HepG2 (cell line): ENCODE measurements around the gene MAN1A1. TPM values are rescaled to one million over a fixed set of nuclear protein-coding genes. Genes with fewer than 3 reads are reported as not detected.

Experiments
- DR1 ChIP-seq: sonication (generic); formaldehyde crosslinking; IDR thresholded peaks from 2 replicates; pipeline ENCODE4 v1.8.0; 2021; ENCODE audit warnings: mild to moderate bottlenecking, missing genetic modification reagents, inconsistent platforms
- HDAC6 ChIP-seq: fragments of 200-600 bp; sonication (generic); IDR thresholded peaks from 2 replicates; pipeline ENCODE4 v1.7.0; 2017; ENCODE audit warnings: mild to moderate bottlenecking, antibody characterized with exemption, low read length, low read depth
- HMG20A ChIP-seq: IDR thresholded peaks from 2 replicates; pipeline ENCODE4 v1.6.1; 2016; ENCODE audit warnings: borderline replicate concordance
- MXD4 ChIP-seq: IDR thresholded peaks from 2 replicates; pipeline ENCODE4 v1.6.1; 2016; ENCODE audit warnings: mild to moderate bottlenecking, missing biosample characterization, missing genetic modification reagents
- MXI1 ChIP-seq: IDR thresholded peaks from 3 replicates; pipeline ENCODE4 v1.6.1; 2012; ENCODE audit warnings: low read depth, low read length, inconsistent platforms, borderline replicate concordance
- NFAT5 ChIP-seq: sonication (generic); formaldehyde crosslinking; IDR thresholded peaks from 2 replicates; pipeline ENCODE4 v1.4.0; 2020; ENCODE audit warnings: missing genetic modification reagents
- NR1H2 ChIP-seq: sonication (generic); formaldehyde crosslinking; IDR thresholded peaks from 2 replicates; pipeline ENCODE4 v1.8.1; 2022; ENCODE audit warnings: low read depth, missing genetic modification reagents, borderline replicate concordance
- NRL ChIP-seq: sonication (generic); formaldehyde crosslinking; IDR thresholded peaks from 2 replicates; pipeline ENCODE4 v1.5.0; 2020; ENCODE audit warnings: missing genetic modification reagents, mild to moderate bottlenecking, moderate library complexity, borderline replicate concordance
- PHB2 ChIP-seq: fragments of 450-650 bp; IDR thresholded peaks from 2 replicates; pipeline ENCODE4 v1.6.1; 2018; ENCODE audit not compliant: partially characterized antibody
- SMC3 ChIP-seq: IDR thresholded peaks from 2 replicates; pipeline ENCODE4 v1.6.1; 2011; ENCODE audit warnings: low read length, improper control_type of control experiment
- THYN1 ChIP-seq: sonication (generic); formaldehyde crosslinking; IDR thresholded peaks from 2 replicates; pipeline ENCODE4 v1.8.1; 2023; ENCODE audit warnings: low read depth, mild to moderate bottlenecking, moderate library complexity, missing genetic modification reagents, borderline replicate concordance
- XRCC5 ChIP-seq: fragments of 200-400 bp; formaldehyde crosslinking; optimal IDR thresholded peaks from 2 replicates; pipeline ENCODE3; 2017; ENCODE audit warnings: mild to moderate bottlenecking, low read length
- ZBTB49 ChIP-seq: sonication (generic); formaldehyde crosslinking; IDR thresholded peaks from 2 replicates; pipeline ENCODE4 v1.4.0; 2020; ENCODE audit warnings: missing genetic modification reagents, borderline replicate concordance
- ZFP36L1 ChIP-seq: sonication (generic); formaldehyde crosslinking; IDR thresholded peaks from 2 replicates; pipeline ENCODE4 v1.8.0; 2022; ENCODE audit warnings: mild to moderate bottlenecking, missing genetic modification reagents, moderate library complexity
- ZNF503 ChIP-seq: sonication (generic); formaldehyde crosslinking; IDR thresholded peaks from 2 replicates; pipeline ENCODE4 v1.4.0; 2020; ENCODE audit warnings: missing genetic modification reagents
- ZNF598 ChIP-seq: sonication (generic); formaldehyde crosslinking; IDR thresholded peaks from 2 replicates; pipeline ENCODE4 v1.5.1; 2020; ENCODE audit warnings: mild to moderate bottlenecking, missing genetic modification reagents, borderline replicate concordance
- polyA plus RNA-seq, 8 experiments: library from polyadenylated mRNA; depleted of rRNA in 3 of 8; stranded (reverse) in 7 of 8; unstranded in 1 of 8; fragments of >200 nt; fragmentation: Illumina TruSeq in 4 of 8; extraction: Trizol in 4 of 8; gene quantifications; 2 replicates each; pipeline versions ENCODE4 v1.2.1 to v1.2.3, GENCODE V29; 2011 to 2016; ENCODE audit warnings: low read depth in 4 of 8, missing spikeins in 1 of 8, mixed read lengths in 1 of 8; ENCODE audit not compliant: insufficient read depth in 1 of 8
- total RNA-seq, 5 experiments: library from RNA; depleted of rRNA; stranded (reverse); fragments of >200 nt; fragmentation: Illumina TruSeq; extraction: Trizol; gene quantifications; 2 replicates each; pipeline ENCODE4 v1.2.3, GENCODE V29; 2016; ENCODE audit warnings: low read depth in 1 of 5
- TF ChIP-seq, protein P1 (sequence below): sonication (generic); formaldehyde crosslinking; IDR thresholded peaks from 2 replicates; pipeline ENCODE4 v1.5.0; 2020; ENCODE audit warnings: missing genetic modification reagents, mild to moderate bottlenecking, borderline replicate concordance

Gene MAN1A1
- total and polyA plus RNA-seq, 2 of the 13 experiments (the other 11 are each of a cell fraction or from before 2014, with no cell fraction given) = 156 to 236 TPM

- peak; percentile 91 for TF ChIP-seq NFAT5 (CRISPR knock-in tag)
- peak; percentile 95 for TF ChIP-seq NRL (CRISPR knock-in tag)
- peak; percentile 85 for TF ChIP-seq DR1
- TF ChIP-seq ZFP36L1 (CRISPR knock-in tag) = no peak
- TF ChIP-seq ZNF503 = peak; percentile 69
- TF ChIP-seq ZNF598 (CRISPR knock-in tag) = peak; percentile 73; the same call in 1 of the 2 replicates
- no peak for TF ChIP-seq PHB2
- TF ChIP-seq, protein P1, sequence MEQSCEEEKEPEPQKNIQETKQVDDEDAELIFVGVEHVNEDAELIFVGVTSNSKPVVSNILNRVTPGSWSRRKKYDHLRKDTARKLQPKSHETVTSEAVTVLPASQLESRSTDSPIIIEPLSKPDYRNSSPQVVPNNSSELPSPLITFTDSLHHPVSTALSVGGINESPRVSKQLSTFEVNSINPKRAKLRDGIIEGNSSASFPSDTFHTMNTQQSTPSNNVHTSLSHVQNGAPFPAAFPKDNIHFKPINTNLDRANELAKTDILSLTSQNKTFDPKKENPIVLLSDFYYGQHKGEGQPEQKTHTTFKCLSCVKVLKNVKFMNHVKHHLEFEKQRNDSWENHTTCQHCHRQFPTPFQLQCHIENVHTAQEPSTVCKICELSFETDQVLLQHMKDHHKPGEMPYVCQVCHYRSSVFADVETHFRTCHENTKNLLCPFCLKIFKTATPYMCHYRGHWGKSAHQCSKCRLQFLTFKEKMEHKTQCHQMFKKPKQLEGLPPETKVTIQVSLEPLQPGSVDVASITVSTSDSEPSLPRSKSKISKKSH (CRISPR knock-in tag) = peak; percentile 66; the same call in 1 of the 2 replicates
- TF ChIP-seq SMC3 = no peak
- no peak for TF ChIP-seq HDAC6
- no peak for TF ChIP-seq ZBTB49 (CRISPR knock-in tag)
- TF ChIP-seq MXI1 = peak; percentile 89; the same call in 2 of the 3 replicates
- TF ChIP-seq HMG20A (CRISPR knock-in tag) = 0 out of 2 replicates have a peak, but pooled peaks have one; percentile 20
- no peak for TF ChIP-seq THYN1 (CRISPR knock-in tag)
- no peak; the same call in 1 of the 2 replicates for TF ChIP-seq NR1H2 (CRISPR knock-in tag)
- no peak for TF ChIP-seq XRCC5
- TF ChIP-seq MXD4 (CRISPR knock-in tag) = peak; percentile 96; the same call in 1 of the 2 replicates
Measured at GRCh38 chr6:119349361-119350201, at the start of gene MAN1A1 (continued).
